ENCODE results near the gene NKX2-3.

The NKX2-3 gene

DNA sequence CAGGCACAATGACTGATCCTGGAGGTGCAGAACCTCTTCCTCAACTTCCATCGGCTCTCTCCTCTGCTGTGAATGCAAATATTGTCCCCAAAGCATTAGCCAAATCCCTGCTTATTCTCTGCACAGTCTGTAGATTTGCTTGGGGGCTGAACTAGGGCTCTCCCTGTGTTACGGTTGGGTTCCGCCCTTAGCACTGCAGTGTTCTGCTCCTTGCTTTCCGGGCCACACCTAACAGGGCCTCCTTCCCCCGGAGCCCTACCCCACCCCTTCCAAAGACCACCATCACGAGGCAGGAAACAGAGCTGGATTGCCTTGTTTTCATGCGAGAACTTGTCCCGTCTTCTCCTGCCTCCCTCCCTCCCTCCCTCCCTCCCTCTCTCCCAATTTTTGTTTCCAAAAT lies 50.9 kb downstream of the NKX2-3 start:
- DNase-seq: no peak
